Mesenchymal stem cell (in vitro differentiated cells and primary cell): Measurements from ENCODE around the gene RABL2B.
"Not testable (repeated sequence)": the region's sequence is repeated elsewhere in the genome, so short reads cannot be mapped to it uniquely, and the experiment has no call there.

ENCODE experiments used
- DNase-seq: peaks from one replicate; pipeline ENCODE4 v3.0.0-alpha.2; 2013
- H2AFZ ChIP-seq: one replicate; pipeline ENCODE4 v1.6.1; 2013; ENCODE audit warnings: low read depth, mild to moderate bottlenecking, control low read depth, inconsistent platforms, low read length, moderate library complexity
- H2AK5ac ChIP-seq: 2 replicates; pipeline ENCODE4 v1.6.1; 2013; ENCODE audit warnings: low read length, moderate library complexity, mild to moderate bottlenecking, inconsistent platforms; ENCODE audit not compliant: severe bottlenecking
- H2BK120ac ChIP-seq: one replicate; pipeline ENCODE4 v1.6.1; 2013; ENCODE audit warnings: low read depth, mild to moderate bottlenecking, inconsistent platforms, low read length, moderate library complexity
- H2BK12ac ChIP-seq, 2 experiments: one replicate each; pipeline ENCODE4 v1.6.1; 2013; ENCODE audit warnings: inconsistent platforms in 2 of 2, low read length in 2 of 2, mild to moderate bottlenecking in 2 of 2, moderate library complexity in 2 of 2, control low read depth in 1 of 2
- H2BK15ac ChIP-seq: one replicate; pipeline ENCODE4 v1.6.1; 2013; ENCODE audit warnings: mild to moderate bottlenecking, low read depth, inconsistent platforms; ENCODE audit not compliant: poor library complexity, severe bottlenecking
- H2BK5ac ChIP-seq: 2 replicates; pipeline ENCODE4 v1.6.1; 2013; ENCODE audit warnings: low read depth, mild to moderate bottlenecking, low read length, control low read depth, inconsistent platforms; ENCODE audit not compliant: poor library complexity, severe bottlenecking
- H3K14ac ChIP-seq, 2 experiments: one replicate each; pipeline ENCODE4 v1.6.1; 2013; ENCODE audit warnings: inconsistent platforms in 2 of 2, low read length in 2 of 2, control low read depth in 1 of 2, mild to moderate bottlenecking in 1 of 2, moderate library complexity in 1 of 2
- H3K18ac ChIP-seq, 2 experiments: one replicate each; pipeline ENCODE4 v1.6.1; 2013; ENCODE audit warnings: inconsistent platforms in 2 of 2, low read length in 2 of 2, control low read depth in 1 of 2, low read depth in 1 of 2, mild to moderate bottlenecking in 1 of 2
- H3K23ac ChIP-seq, 2 experiments: one replicate each; pipeline ENCODE4 v1.6.1; 2013; ENCODE audit warnings: inconsistent platforms in 2 of 2, low read length in 2 of 2, mild to moderate bottlenecking in 2 of 2, moderate library complexity in 2 of 2, control low read depth in 1 of 2
- H3K27ac ChIP-seq: 2 replicates; pipeline ENCODE4 v1.5.1; 2013; ENCODE audit warnings: mild to moderate bottlenecking, moderate library complexity, low read length, control low read depth, inconsistent platforms; ENCODE audit not compliant: poor library complexity, severe bottlenecking
- H3K27me3 ChIP-seq, 2 experiments: 2 replicates each; pipeline versions ENCODE4 v1.6.1 to v1.7.0; 2013; ENCODE audit warnings: low read length in 2 of 2, mild to moderate bottlenecking in 2 of 2, moderate library complexity in 2 of 2, control low read depth in 1 of 2, inconsistent platforms in 1 of 2; ENCODE audit not compliant: control insufficient read depth in 1 of 2, insufficient read depth in 1 of 2
- H3K36me3 ChIP-seq, 2 experiments: 2 replicates each; pipeline versions ENCODE4 v1.6.1 to v1.7.0; 2013; ENCODE audit warnings: low read length in 2 of 2, control low read depth in 1 of 2, inconsistent platforms in 1 of 2, low read depth in 1 of 2, mild to moderate bottlenecking in 1 of 2; ENCODE audit not compliant: insufficient read depth in 2 of 2, control insufficient read depth in 1 of 2
- H3K4ac ChIP-seq, 2 experiments: one replicate each; pipeline ENCODE4 v1.6.1; 2013; ENCODE audit warnings: inconsistent platforms in 2 of 2, low read length in 2 of 2, mild to moderate bottlenecking in 2 of 2, moderate library complexity in 2 of 2, control low read depth in 1 of 2, low read depth in 1 of 2
- H3K4me1 ChIP-seq: 2 replicates; pipeline ENCODE4 v1.6.1; 2013; ENCODE audit warnings: low read depth, low read length, control low read depth; ENCODE audit not compliant: control insufficient read depth, insufficient read depth
- H3K4me2 ChIP-seq: 2 replicates; pipeline ENCODE4 v1.6.1; 2013; ENCODE audit warnings: low read length, mild to moderate bottlenecking, inconsistent platforms; ENCODE audit not compliant: poor library complexity, severe bottlenecking
- H3K4me3 ChIP-seq, 2 experiments: 2 replicates each; pipeline versions ENCODE4 v1.5.1 to v1.7.0; 2013; ENCODE audit warnings: low read length in 2 of 2, mild to moderate bottlenecking in 2 of 2, control low read depth in 1 of 2, low read depth in 1 of 2; ENCODE audit not compliant: insufficient read depth in 1 of 2
- H3K79me1 ChIP-seq: replicated peaks from 2 replicates; pipeline ENCODE4 v1.6.1; 2013; ENCODE audit warnings: mild to moderate bottlenecking, control low read depth, low read length, inconsistent platforms; ENCODE audit not compliant: poor library complexity, severe bottlenecking
- H3K9ac ChIP-seq: 2 replicates; pipeline ENCODE4 v1.7.0; 2013; ENCODE audit warnings: mild to moderate bottlenecking, low read length, moderate library complexity
- H3K9me3 ChIP-seq: 2 replicates; pipeline ENCODE4 v1.7.0; 2013; ENCODE audit warnings: mild to moderate bottlenecking, low read length; ENCODE audit not compliant: control insufficient read depth
- H4K8ac ChIP-seq: one replicate; pipeline ENCODE4 v1.6.1; 2013; ENCODE audit warnings: inconsistent platforms, mild to moderate bottlenecking, low read length, moderate library complexity
- H4K91ac ChIP-seq: one replicate; pipeline ENCODE4 v1.6.1; 2013; ENCODE audit warnings: mild to moderate bottlenecking, low read length, inconsistent platforms
- WGBS: methylation state at CpG from one replicate; pipeline ENCODE4 v1.1.7; 2013; ENCODE audit warnings: mixed read lengths; 5-methylcytosine and 5-hydroxymethylcytosine counted together

RABL2B gene

DNA sequence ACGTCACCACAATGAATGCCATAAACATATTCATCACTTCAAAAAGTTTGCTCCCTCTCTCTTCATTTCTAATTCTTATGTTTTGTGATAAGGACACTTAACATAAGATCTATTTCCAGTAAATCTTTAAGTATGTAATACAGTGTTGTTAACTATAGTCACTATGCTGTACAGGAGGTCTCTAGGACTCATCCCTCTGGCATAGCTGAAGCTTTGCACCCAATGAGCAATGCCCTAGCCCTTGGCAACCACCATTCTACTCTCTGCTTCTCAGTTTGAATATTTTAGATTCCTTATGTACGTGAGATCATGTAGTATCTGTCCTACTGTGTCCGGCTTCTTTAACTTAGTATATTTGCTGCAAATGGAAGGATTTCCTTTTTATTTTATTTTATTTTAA lies 19.1 kb downstream of the RABL2B start:
- H3K4me2 ChIP-seq, DNase-seq, H3K18ac ChIP-seq, H2BK12ac ChIP-seq, H2BK120ac ChIP-seq, H3K27me3 ChIP-seq, H3K4me1 ChIP-seq, H3K4me3 ChIP-seq, H2AFZ ChIP-seq, H2BK5ac ChIP-seq, H2BK15ac ChIP-seq, H3K9me3 ChIP-seq, H3K14ac ChIP-seq, H4K91ac ChIP-seq, H3K79me1 ChIP-seq, H3K4ac ChIP-seq, H4K8ac ChIP-seq, H3K23ac ChIP-seq, H2AK5ac ChIP-seq, H3K36me3 ChIP-seq, H3K27ac ChIP-seq, H3K9ac ChIP-seq: not testable (repeated sequence)
- no CpG with 5 or more reads among the region's 3 CpGs for WGBS

- not testable (repeated sequence) for H3K23ac ChIP-seq, H2AFZ ChIP-seq, H3K4me2 ChIP-seq, H2AK5ac ChIP-seq, H2BK15ac ChIP-seq, H3K4me1 ChIP-seq, H3K4ac ChIP-seq, H3K9me3 ChIP-seq, H3K4me3 ChIP-seq, H2BK12ac ChIP-seq, H4K91ac ChIP-seq, H2BK120ac ChIP-seq, H2BK5ac ChIP-seq, H3K79me1 ChIP-seq, H3K27ac ChIP-seq, H3K9ac ChIP-seq, H3K27me3 ChIP-seq, DNase-seq, H3K36me3 ChIP-seq, H3K14ac ChIP-seq, H3K18ac ChIP-seq, H4K8ac ChIP-seq
- 97% methylated on average over 2 of the region's 2 CpGs for WGBS
Observed at GRCh38 chr22:50761829-50762228, 21.6 kb downstream of the RABL2B start.

GRCh38 chr22:50759597-50760341 lies 23.7 kb downstream of the RABL2B start:
- not testable (repeated sequence) for H3K23ac ChIP-seq, H2AFZ ChIP-seq, H2BK12ac ChIP-seq, H3K79me1 ChIP-seq, H4K91ac ChIP-seq, H3K14ac ChIP-seq, H3K4me1 ChIP-seq, H3K4me3 ChIP-seq, H2BK5ac ChIP-seq, H3K4ac ChIP-seq, H3K9me3 ChIP-seq, H3K27me3 ChIP-seq, H2BK120ac ChIP-seq, H3K27ac ChIP-seq, H3K18ac ChIP-seq, H3K36me3 ChIP-seq, H3K9ac ChIP-seq, H3K4me2 ChIP-seq, H2AK5ac ChIP-seq, H4K8ac ChIP-seq, H2BK15ac ChIP-seq
- 18% methylated on average over 4 of the region's 10 CpGs for WGBS
- DNase-seq = peak; percentile 81

- H3K23ac ChIP-seq, H4K8ac ChIP-seq: not testable (repeated sequence)
- 2% methylated on average over 23 of the region's 24 CpGs for WGBS
Observed at GRCh38 chr22:50756949-50757491, 26.4 kb downstream of the RABL2B start.

More at GRCh38 chr22:50756949-50757491, 26.4 kb downstream of the RABL2B start:
- peak overlapping the region in 1 of 2 experiments; percentile 3 for H3K14ac ChIP-seq
- H3K36me3 ChIP-seq, H3K27ac ChIP-seq, H2BK15ac ChIP-seq, H2BK5ac ChIP-seq, H2AK5ac ChIP-seq, H4K91ac ChIP-seq, H3K79me1 ChIP-seq, H2BK12ac ChIP-seq, H3K4ac ChIP-seq, H3K27me3 ChIP-seq, H2BK120ac ChIP-seq, H3K9me3 ChIP-seq, H3K4me1 ChIP-seq: not testable (repeated sequence)
- peak overlapping the region; percentile 53 to 82 for H3K4me3 ChIP-seq
- peak; percentile 65 for DNase-seq
- H2AFZ ChIP-seq = peak overlapping the region; percentile 82
- H3K9ac ChIP-seq = peak overlapping the region; percentile 81
- H3K18ac ChIP-seq = peak overlapping the region in 1 of 2 experiments; percentile 48
- H3K4me2 ChIP-seq = peak overlapping the region; percentile 69
